Testis (tissue), 3 donors: ENCODE data around the gene TMEM151A. TPM values are rescaled to one million over a fixed set of nuclear protein-coding genes. Genes with fewer than 3 reads are reported as not detected.

ENCODE experiments used
- DNase-seq: peaks from one replicate; pipeline ENCODE4 v3.0.0-alpha.2; 2019
- H3K27ac ChIP-seq, 2 donors: fragments of 200-600 bp; sonication (generic); one replicate each; pipeline ENCODE4 v1.5.1; 2019
- H3K27me3 ChIP-seq: fragments of 200-600 bp; sonication (generic); one replicate; pipeline ENCODE4 v1.5.1; 2019
- H3K36me3 ChIP-seq: fragments of 200-600 bp; sonication (generic); one replicate; pipeline ENCODE4 v1.5.1; 2017; ENCODE audit warnings: low read depth; ENCODE audit errors: missing control alignments
- H3K4me1 ChIP-seq: fragments of 200-600 bp; sonication (generic); one replicate; pipeline ENCODE4 v1.5.1; 2019
- H3K4me3 ChIP-seq, 2 donors: fragments of 200-600 bp; sonication (generic); one replicate each; pipeline ENCODE4 v1.5.1; 2017 to 2019
- H3K9me3 ChIP-seq: fragments of 200-600 bp; sonication (generic); one replicate; pipeline ENCODE4 v1.5.1; 2017
- POLR2A ChIP-seq: fragments of 450-650 bp; IDR thresholded peaks from one replicate; pipeline ENCODE4 v1.6.1; 2017; ENCODE audit warnings: antibody characterized with exemption, mild to moderate bottlenecking, moderate library complexity
- WGBS, 2 donors: methylation state at CpG; one replicate each; pipeline ENCODE4 v1.1.5; 2018; 5-methylcytosine and 5-hydroxymethylcytosine counted together
- intact Hi-C: fragments of 100-400 bp; cut with DNase I; formaldehyde crosslinking; loops from one replicate; pipeline ENCODE4 v1.15.1; 2023; ENCODE audit warnings: low total_unique reads
- polyA plus RNA-seq: library from polyadenylated mRNA; stranded (reverse); fragments of 350-450 nt; fragmentation: Illumina TruSeq; extraction: RNeasy Lipid Tissue Mini Kit (QIAGEN cat#74804); gene quantifications from one replicate; pipeline ENCODE4 v1.2.3, GENCODE V29; 2014; ENCODE audit warnings: low read depth, low replicate concordance; ENCODE audit not compliant: insufficient read depth
- total RNA-seq, 2 donors: library from RNA; depleted of rRNA; stranded (reverse); fragments of >200 nt; gene quantifications; one replicate each; pipeline ENCODE4 v1.2.3, GENCODE V29; 2016
- TF ChIP-seq, protein P1 (sequence below), 3 experiments: fragments of 450-650 bp in 2 of 3; fragments of 200-600 bp in 1 of 3; sonication (generic) in 1 of 3; IDR thresholded peaks; one replicate each; pipeline ENCODE4 v1.5.1; 2016 to 2019; ENCODE audit warnings: antibody characterized with exemption in 3 of 3, mild to moderate bottlenecking in 2 of 3, moderate library complexity in 1 of 3

Gene TMEM151A
- total and polyA plus RNA-seq, 3 donors from 2014 or later, result 0.90 to 1.7 (median 1.4) TPM

DNA sequence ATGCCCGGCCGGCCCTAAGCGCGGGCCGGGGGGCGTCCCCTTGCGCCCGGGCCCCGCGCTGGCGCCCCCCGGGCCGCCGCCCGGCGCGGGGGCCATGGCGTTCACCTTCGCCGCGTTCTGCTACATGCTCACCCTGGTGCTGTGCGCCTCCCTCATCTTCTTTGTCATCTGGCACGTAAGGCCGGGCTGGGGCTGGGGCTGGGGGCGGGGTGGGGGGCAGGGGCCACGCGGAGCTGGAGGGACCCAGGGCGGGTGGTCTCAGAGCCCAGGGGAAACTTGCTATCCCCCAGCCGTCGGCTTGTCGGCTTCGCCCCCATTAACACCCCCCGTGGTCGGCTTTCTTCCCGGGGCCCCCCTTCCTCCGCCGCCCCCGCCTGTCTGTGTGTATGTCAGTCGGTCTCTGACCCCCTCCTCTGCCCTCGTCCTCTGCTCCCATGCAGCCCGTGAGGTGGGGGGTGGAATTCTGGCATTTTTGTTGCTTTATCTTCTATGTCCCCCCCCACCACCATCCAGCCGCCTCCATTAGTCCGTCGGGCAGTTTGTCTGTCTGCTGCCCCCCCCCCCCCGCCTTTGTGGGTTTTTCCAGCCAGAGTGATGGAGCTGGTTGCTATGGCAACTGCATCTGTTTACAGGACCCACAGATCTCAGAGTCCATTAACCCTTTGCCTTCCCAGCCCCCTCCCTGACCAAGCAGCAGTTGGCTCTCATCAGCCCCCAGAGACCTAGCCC, 13.2 kb upstream of the TMEM151A start:
- intact Hi-C loops, result no loop called here
- H3K4me3 ChIP-seq, result no peak overlapping the region
- H3K27ac ChIP-seq, result no peak overlapping the region
- TF ChIP-seq POLR2A, result no peak
- TF ChIP-seq, protein P1, sequence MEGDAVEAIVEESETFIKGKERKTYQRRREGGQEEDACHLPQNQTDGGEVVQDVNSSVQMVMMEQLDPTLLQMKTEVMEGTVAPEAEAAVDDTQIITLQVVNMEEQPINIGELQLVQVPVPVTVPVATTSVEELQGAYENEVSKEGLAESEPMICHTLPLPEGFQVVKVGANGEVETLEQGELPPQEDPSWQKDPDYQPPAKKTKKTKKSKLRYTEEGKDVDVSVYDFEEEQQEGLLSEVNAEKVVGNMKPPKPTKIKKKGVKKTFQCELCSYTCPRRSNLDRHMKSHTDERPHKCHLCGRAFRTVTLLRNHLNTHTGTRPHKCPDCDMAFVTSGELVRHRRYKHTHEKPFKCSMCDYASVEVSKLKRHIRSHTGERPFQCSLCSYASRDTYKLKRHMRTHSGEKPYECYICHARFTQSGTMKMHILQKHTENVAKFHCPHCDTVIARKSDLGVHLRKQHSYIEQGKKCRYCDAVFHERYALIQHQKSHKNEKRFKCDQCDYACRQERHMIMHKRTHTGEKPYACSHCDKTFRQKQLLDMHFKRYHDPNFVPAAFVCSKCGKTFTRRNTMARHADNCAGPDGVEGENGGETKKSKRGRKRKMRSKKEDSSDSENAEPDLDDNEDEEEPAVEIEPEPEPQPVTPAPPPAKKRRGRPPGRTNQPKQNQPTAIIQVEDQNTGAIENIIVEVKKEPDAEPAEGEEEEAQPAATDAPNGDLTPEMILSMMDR (IDR thresholded peaks at IDR 0.05), result no peak
- H3K36me3 ChIP-seq, result no peaks in the 10 kb centered on the region
- H3K9me3 ChIP-seq, result no peaks in the 10 kb centered on the region
- H3K27me3 ChIP-seq, result no peaks in the 10 kb centered on the region
- no peak for DNase-seq
- WGBS, 2 donors, result 4 to 7% methylated on average over 17 to 36 of the region's 45 CpGs
- H3K4me1 ChIP-seq, result no peaks in the 10 kb centered on the region

DNA sequence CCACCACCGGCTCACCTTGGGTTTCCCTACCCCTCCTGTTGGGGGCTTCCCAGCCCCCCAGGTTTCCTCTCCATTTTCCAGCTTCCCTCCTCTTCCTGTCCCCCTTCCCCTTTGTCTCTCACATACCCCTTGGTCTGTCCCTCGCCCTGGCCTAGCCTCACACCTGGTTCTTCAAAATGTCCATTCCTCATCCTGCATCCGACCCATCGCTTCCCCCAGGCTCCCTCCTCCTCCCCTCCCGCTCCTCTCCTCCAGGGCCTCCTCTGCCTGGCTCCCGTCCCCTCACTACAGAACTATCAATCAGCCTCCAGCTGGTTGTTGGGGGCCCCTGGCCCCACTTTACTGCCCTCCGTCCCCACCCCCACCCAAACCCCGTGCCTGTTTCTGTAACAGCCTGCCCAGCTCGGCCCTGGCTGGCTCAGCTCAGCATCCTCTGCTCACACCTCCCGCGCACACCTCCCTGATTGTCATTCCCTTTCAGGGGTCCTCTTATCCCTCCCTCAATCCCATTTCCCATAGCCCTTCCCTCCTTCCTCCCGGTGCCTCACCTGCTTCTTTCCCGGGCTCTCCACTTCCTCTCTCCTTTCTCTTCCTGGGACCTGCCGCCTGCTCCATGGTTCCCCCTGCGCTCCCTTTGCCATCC, 12.5 kb upstream of the TMEM151A start:
- H3K27ac ChIP-seq, result no peak overlapping the region
- H3K27me3 ChIP-seq, result no peaks in the 10 kb centered on the region
- H3K4me3 ChIP-seq, result no peak overlapping the region
- no peaks in the 10 kb centered on the region for H3K9me3 ChIP-seq
- DNase-seq, result no peak
- intact Hi-C loops, result no loop called here
- WGBS, 2 donors, result 65 to 75% methylated on average over 15 of the region's 15 CpGs
- TF ChIP-seq, protein P1 (IDR thresholded peaks at IDR 0.05), result no peak
- no peak for TF ChIP-seq POLR2A
- no peaks in the 10 kb centered on the region for H3K36me3 ChIP-seq
- H3K4me1 ChIP-seq, result no peaks in the 10 kb centered on the region

DNA sequence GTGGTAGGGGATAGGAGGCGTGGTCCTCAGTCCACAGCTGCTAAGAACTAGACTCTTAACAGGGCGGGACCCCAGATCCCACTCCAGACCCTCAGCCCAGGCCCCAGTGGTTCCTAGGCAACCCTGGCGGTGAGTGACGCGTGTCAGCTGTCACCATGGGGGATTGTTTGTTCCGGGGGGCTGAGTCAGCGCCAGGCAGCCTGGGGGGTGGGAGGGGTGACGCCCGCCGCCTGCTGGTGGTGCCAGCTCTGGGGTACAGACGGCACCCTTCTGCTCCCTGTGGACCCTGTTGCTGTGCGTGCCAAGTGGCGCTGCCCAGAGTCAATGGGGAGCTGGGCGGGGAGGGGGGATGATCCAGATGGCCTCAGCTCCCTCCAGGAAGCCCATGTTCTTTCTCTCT, 11.3 kb upstream of the TMEM151A start:
- WGBS, 2 donors, result 67 to 93% methylated on average over 1 to 14 of the region's 14 CpGs
- intact Hi-C loops, result no loop called here
- no peak for DNase-seq
- H3K9me3 ChIP-seq, result no peaks in the 10 kb centered on the region
- TF ChIP-seq, protein P1 (IDR thresholded peaks at IDR 0.05), result no peak
- TF ChIP-seq POLR2A, result no peak
- H3K4me1 ChIP-seq, result no peaks in the 10 kb centered on the region
- no peak overlapping the region for H3K4me3 ChIP-seq
- H3K27ac ChIP-seq, result no peak overlapping the region
- no peaks in the 10 kb centered on the region for H3K27me3 ChIP-seq
- no peaks in the 10 kb centered on the region for H3K36me3 ChIP-seq

DNA sequence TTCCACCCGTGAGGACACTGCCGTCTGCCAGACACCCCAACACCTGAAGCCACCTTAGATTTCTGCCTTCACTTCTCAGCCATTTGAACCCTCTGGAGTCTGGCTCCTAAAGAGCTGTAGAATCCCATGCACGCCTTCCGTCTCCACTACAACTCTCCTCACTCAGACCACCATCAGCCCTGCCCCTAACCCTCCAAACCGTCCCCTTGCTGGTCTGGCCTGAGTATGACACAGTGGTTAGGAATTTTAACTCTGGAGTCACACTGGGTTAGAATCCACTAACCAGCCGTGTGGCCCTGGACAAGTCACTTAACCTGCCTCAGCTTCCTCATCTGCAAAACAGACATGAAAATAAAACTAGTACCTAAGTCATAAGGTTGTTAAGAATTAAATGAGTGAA, 10.7 kb upstream of the TMEM151A start:
- Histone ChIP-seq H3K4me3 (no peak overlapping the region), H3K4me1 (no peaks in the 10 kb centered on the region), H3K36me3 (no peaks in the 10 kb centered on the region), H3K9me3 (no peaks in the 10 kb centered on the region), H3K27me3 (no peaks in the 10 kb centered on the region), H3K27ac (no peak overlapping the region)
- intact Hi-C loops, result no loop called here
- WGBS, 2 donors, result 85 to 90% methylated on average over 6 of the region's 6 CpGs
- DNase-seq, result no peak
- no peak for TF ChIP-seq POLR2A
- TF ChIP-seq, protein P1 (IDR thresholded peaks at IDR 0.05), result no peak
